ENCODE measurements around the gene KCMF1. TPM values are rescaled to one million over a fixed set of nuclear protein-coding genes. Genes with fewer than 3 reads are reported as not detected.
A peak's percentile ranks its signal among the peaks of the same experiment; 100 is the strongest.

KCMF1 gene
- total and polyA plus RNA-seq, 2 of the 13 experiments (the other 11 are each of a cell fraction or from before 2014, with no cell fraction given) = 62.1 to 116 TPM

DNA sequence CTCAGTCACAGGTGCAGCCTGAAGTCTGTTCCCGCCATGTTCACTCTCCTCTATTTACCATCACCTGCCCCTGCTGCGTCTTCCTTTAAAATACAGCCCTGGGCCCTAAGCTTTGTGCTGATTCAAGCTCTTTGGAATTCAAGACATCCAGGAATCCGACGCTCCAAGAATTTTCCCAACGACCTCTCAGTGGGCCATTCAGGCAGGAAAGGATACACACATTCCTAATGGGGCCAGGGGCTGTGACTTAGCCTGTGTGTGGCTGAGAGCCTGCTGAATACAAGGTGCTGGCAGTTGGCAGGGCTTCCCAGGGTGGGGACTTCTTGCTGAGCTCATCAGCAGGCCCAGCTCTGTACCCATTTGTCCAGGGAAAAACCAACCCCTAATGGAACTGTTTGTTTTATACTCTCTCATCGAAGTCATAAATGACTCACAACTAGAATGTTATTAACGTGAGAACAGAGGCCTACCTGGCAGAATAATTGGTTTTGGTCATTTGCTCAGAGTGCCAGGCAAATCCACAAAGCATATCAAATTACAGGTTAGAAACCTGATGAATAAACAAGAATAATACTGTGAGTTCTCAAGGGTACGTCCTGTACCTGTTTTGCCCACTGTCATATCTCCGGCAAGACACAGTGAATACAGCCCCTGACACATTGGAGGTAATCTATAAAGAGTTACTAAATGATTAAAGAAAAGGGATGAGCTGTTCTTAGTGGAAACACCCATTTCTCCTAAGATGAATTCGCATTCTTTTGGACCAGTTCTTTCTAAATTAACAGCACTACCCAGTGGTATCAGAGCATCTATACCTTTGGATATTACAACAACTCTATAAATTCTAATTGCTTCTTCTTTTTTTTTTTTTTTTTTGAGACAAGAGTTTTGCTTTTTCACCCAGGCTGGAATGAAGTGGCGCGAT is 12.6 kb upstream of the KCMF1 start (continued):
- TF ChIP-seq ZBTB40 (IDR thresholded peaks at IDR 0.05) (no peak), ZBTB40 (CRISPR knock-in tag; IDR thresholded peaks at IDR 0.05) (no peak), ZNF3 (CRISPR knock-in tag; IDR thresholded peaks at IDR 0.05) (no peak), YEATS4 (CRISPR knock-in tag; IDR thresholded peaks at IDR 0.05; ENCODE audit: borderline replicate concordance) (no peak), RFX1 (IDR thresholded peaks at IDR 0.05) (no peak), EEA1 (CRISPR knock-in tag; IDR thresholded peaks at IDR 0.05; ENCODE audit: borderline replicate concordance) (no peak), NR2F6 (IDR thresholded peaks at IDR 0.05) (no peak), NR2F6 (CRISPR knock-in tag; IDR thresholded peaks at IDR 0.05) (no peak), PRDM15 (CRISPR knock-in tag; IDR thresholded peaks at IDR 0.05) (no peak), HOXA5 (CRISPR knock-in tag; IDR thresholded peaks at IDR 0.05) (no peak)
- TF ChIP-seq, protein P1, sequence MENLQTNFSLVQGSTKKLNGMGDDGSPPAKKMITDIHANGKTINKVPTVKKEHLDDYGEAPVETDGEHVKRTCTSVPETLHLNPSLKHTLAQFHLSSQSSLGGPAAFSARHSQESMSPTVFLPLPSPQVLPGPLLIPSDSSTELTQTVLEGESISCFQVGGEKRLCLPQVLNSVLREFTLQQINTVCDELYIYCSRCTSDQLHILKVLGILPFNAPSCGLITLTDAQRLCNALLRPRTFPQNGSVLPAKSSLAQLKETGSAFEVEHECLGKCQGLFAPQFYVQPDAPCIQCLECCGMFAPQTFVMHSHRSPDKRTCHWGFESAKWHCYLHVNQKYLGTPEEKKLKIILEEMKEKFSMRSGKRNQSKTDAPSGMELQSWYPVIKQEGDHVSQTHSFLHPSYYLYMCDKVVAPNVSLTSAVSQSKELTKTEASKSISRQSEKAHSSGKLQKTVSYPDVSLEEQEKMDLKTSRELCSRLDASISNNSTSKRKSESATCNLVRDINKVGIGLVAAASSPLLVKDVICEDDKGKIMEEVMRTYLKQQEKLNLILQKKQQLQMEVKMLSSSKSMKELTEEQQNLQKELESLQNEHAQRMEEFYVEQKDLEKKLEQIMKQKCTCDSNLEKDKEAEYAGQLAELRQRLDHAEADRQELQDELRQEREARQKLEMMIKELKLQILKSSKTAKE (CRISPR knock-in tag; IDR thresholded peaks at IDR 0.05; ENCODE audit: borderline replicate concordance) = no peak
- TF ChIP-seq, protein P2, sequence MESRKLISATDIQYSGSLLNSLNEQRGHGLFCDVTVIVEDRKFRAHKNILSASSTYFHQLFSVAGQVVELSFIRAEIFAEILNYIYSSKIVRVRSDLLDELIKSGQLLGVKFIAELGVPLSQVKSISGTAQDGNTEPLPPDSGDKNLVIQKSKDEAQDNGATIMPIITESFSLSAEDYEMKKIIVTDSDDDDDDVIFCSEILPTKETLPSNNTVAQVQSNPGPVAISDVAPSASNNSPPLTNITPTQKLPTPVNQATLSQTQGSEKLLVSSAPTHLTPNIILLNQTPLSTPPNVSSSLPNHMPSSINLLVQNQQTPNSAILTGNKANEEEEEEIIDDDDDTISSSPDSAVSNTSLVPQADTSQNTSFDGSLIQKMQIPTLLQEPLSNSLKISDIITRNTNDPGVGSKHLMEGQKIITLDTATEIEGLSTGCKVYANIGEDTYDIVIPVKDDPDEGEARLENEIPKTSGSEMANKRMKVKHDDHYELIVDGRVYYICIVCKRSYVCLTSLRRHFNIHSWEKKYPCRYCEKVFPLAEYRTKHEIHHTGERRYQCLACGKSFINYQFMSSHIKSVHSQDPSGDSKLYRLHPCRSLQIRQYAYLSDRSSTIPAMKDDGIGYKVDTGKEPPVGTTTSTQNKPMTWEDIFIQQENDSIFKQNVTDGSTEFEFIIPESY (CRISPR knock-in tag; IDR thresholded peaks at IDR 0.05) = peak; percentile 39; the same call in 1 of the 2 replicates
